GDM1 (cell line): ENCODE measurements around the gene COL24A1.
"Not testable (repeated sequence)": the region's sequence is repeated elsewhere in the genome, so short reads cannot be mapped to it uniquely, and the experiment has no call there.

Source experiments
- DNase-seq: peaks from one replicate; lab custom pipeline; 2025; lab: John Stamatoyannopoulos, UW

The COL24A1 gene

GRCh38 chr1:86152887-86153286 is 3.7 kb downstream of the COL24A1 start:
- no peak for DNase-seq

- DNase-seq: no peak
These were observed 5.1 kb downstream of the COL24A1 start for GRCh38 chr1:86151427-86151826.

GRCh38 chr1:86150553-86151055 is 6.0 kb downstream of the COL24A1 start:
- no peak for DNase-seq

GRCh38 chr1:86149591-86149990 is 7.0 kb downstream of the COL24A1 start:
- no peak for DNase-seq

- no peak for DNase-seq
These were observed 8.8 kb downstream of the COL24A1 start for GRCh38 chr1:86147755-86148154.

- DNase-seq: no peak
These were observed 10.0 kb downstream of the COL24A1 start for GRCh38 chr1:86146566-86146965.

GRCh38 chr1:86140281-86140880 is 16.2 kb downstream of the COL24A1 start:
- no peak for DNase-seq

- DNase-seq: no peak
These were observed 17.8 kb downstream of the COL24A1 start for GRCh38 chr1:86138746-86139145.

GRCh38 chr1:86137436-86137835 is 19.1 kb downstream of the COL24A1 start:
- peak; percentile 33 for DNase-seq

GRCh38 chr1:86119214-86119764 is 37.3 kb downstream of the COL24A1 start:
- DNase-seq: no peak

GRCh38 chr1:86114816-86115400 is 41.7 kb downstream of the COL24A1 start:
- DNase-seq: no peak

- DNase-seq: no peak
These were observed 42.3 kb downstream of the COL24A1 start for GRCh38 chr1:86114236-86114635.

- not testable (repeated sequence) for DNase-seq
These were observed 45.0 kb downstream of the COL24A1 start for GRCh38 chr1:86111590-86111989.

- no peak for DNase-seq
These were observed 46.0 kb downstream of the COL24A1 start for GRCh38 chr1:86110451-86111129.

- DNase-seq: no peak
These were observed 51.1 kb downstream of the COL24A1 start for GRCh38 chr1:86105533-86105866.

- no peak for DNase-seq
These were observed 51.7 kb downstream of the COL24A1 start for GRCh38 chr1:86104606-86105532.

- no peak for DNase-seq
These were observed 55.0 kb downstream of the COL24A1 start for GRCh38 chr1:86101616-86102015.

- DNase-seq: no peak
These were observed 56.2 kb downstream of the COL24A1 start for GRCh38 chr1:86100401-86100800.

- no peak for DNase-seq
These were observed 66.8 kb downstream of the COL24A1 start for GRCh38 chr1:86089765-86090164.

GRCh38 chr1:86085741-86086409 is 70.7 kb downstream of the COL24A1 start:
- DNase-seq: no peak

GRCh38 chr1:86084998-86085397 is 71.6 kb downstream of the COL24A1 start:
- no peak for DNase-seq
